OCI-LY1 (cell line): ENCODE measurements around the gene EID2.

ENCODE experiments used
- EZH2 ChIP-seq: fragments of 200-600 bp; sonication (generic), shearing (Covaris generic); IDR thresholded peaks from 2 replicates; pipeline ENCODE4 v1.8.0; 2017; ENCODE audit warnings: borderline replicate concordance, mixed run types, mild to moderate bottlenecking, antibody characterized with exemption, low read length, moderate library complexity, mixed read lengths
- TF ChIP-seq, protein P1 (sequence below): fragments of 200-600 bp; sonication (generic), shearing (Covaris generic); IDR thresholded peaks from 2 replicates; pipeline ENCODE4 v1.5.1; 2017; ENCODE audit warnings: mild to moderate bottlenecking, antibody characterized with exemption, low read length, moderate library complexity, mixed read lengths

DNA sequence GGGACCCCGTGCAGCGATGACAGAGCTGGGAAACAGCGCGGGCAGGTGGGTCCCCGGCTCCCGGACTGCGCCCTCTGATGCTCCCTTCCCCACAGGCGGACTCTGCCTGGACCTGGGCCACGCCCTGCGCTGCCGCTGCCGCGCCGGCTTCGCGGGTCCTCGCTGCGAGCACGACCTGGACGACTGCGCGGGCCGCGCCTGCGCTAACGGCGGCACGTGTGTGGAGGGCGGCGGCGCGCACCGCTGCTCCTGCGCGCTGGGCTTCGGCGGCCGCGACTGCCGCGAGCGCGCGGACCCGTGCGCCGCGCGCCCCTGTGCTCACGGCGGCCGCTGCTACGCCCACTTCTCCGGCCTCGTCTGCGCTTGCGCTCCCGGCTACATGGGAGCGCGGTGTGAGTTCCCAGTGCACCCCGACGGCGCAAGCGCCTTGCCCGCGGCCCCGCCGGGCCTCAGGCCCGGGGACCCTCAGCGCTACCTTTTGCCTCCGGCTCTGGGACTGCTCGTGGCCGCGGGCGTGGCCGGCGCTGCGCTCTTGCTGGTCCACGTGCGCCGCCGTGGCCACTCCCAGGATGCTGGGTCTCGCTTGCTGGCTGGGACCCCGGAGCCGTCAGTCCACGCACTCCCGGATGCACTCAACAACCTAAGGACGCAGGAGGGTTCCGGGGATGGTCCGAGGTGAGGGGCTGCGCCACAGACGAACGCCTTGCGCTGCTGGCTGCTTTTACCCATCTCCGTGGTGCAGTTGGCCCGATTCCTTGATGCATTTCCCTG is 32.8 kb downstream of the EID2 start:
- TF ChIP-seq EZH2 = no peak
- TF ChIP-seq, protein P1, sequence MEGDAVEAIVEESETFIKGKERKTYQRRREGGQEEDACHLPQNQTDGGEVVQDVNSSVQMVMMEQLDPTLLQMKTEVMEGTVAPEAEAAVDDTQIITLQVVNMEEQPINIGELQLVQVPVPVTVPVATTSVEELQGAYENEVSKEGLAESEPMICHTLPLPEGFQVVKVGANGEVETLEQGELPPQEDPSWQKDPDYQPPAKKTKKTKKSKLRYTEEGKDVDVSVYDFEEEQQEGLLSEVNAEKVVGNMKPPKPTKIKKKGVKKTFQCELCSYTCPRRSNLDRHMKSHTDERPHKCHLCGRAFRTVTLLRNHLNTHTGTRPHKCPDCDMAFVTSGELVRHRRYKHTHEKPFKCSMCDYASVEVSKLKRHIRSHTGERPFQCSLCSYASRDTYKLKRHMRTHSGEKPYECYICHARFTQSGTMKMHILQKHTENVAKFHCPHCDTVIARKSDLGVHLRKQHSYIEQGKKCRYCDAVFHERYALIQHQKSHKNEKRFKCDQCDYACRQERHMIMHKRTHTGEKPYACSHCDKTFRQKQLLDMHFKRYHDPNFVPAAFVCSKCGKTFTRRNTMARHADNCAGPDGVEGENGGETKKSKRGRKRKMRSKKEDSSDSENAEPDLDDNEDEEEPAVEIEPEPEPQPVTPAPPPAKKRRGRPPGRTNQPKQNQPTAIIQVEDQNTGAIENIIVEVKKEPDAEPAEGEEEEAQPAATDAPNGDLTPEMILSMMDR = no peak
